Caco-2 (cell line): Measurements from ENCODE around the gene APRT. TPM values are rescaled to one million over a fixed set of nuclear protein-coding genes. Genes with fewer than 3 reads are reported as not detected.

Experiments
- BruUV-seq: library from RNA; stranded (reverse); fragments of 400-500 nt; replicated peaks from 2 replicates; lab custom pipeline; 2021; lab: Mats Ljungman, UMichigan
- CTCF ChIA-PET: fragments of 300-600 bp; sonication (Branson Sonifier 250); formaldehyde crosslinking; loops from one replicate; lab custom pipeline; 2022; ENCODE audit warnings: antibody characterized with exemption; lab: Charles Lee
- POLR2A ChIA-PET: fragments of 300-600 bp; sonication (Branson Sonifier 250); formaldehyde crosslinking; loops from one replicate; lab custom pipeline; 2022; ENCODE audit warnings: antibody characterized with exemption; lab: Charles Lee
- DNase-seq, 2 experiments: peaks; one replicate each; pipeline versions ENCODE4 v3.0.0 to v3.0.0-alpha.2; 2020 to 2022
- H3K27me3 ChIP-seq: replicated peaks from 2 replicates; pipeline ENCODE4 v1.6.0; 2011; ENCODE audit warnings: low read length; ENCODE audit not compliant: control insufficient read depth, insufficient read depth
- H3K36me3 ChIP-seq: 2 replicates; pipeline ENCODE4 v1.5.1; 2011; ENCODE audit warnings: low read length; ENCODE audit not compliant: control insufficient read depth, insufficient read depth
- H3K4me1 ChIP-seq: fragments of 250-450 bp; sonication (Bioruptor Pico); 2 replicates; pipeline ENCODE4 v1.5.1; 2020; ENCODE audit warnings: mild to moderate bottlenecking
- H3K4me3 ChIP-seq: 2 replicates; pipeline ENCODE4 v1.5.1; 2011; ENCODE audit warnings: low read depth, mild to moderate bottlenecking, control low read depth, low read length
- H3K9me3 ChIP-seq: fragments of 250-450 bp; sonication (Bioruptor Pico); 2 replicates; pipeline ENCODE4 v1.5.1; 2020; ENCODE audit warnings: mild to moderate bottlenecking, moderate library complexity
- H3K27ac Mint-ChIP-seq: one replicate; pipeline ENCODE4 v1.8.0; 2022; ENCODE audit warnings: mixed read lengths; ENCODE audit not compliant: unreplicated experiment
- H3K27me3 Mint-ChIP-seq: one replicate; pipeline ENCODE4 v1.8.0; 2022; ENCODE audit warnings: mixed read lengths; ENCODE audit not compliant: insufficient read depth, unreplicated experiment
- H3K36me3 Mint-ChIP-seq: one replicate; pipeline ENCODE4 v1.8.0; 2022; ENCODE audit warnings: mild to moderate bottlenecking, mixed read lengths; ENCODE audit not compliant: insufficient read depth, unreplicated experiment
- H3K4me1 Mint-ChIP-seq: one replicate; pipeline ENCODE4 v1.8.0; 2022; ENCODE audit warnings: low read depth, mixed read lengths; ENCODE audit not compliant: unreplicated experiment
- H3K4me3 Mint-ChIP-seq: one replicate; pipeline ENCODE4 v1.8.0; 2022; ENCODE audit warnings: mild to moderate bottlenecking, moderate library complexity, mixed read lengths; ENCODE audit not compliant: unreplicated experiment
- H3K9me3 Mint-ChIP-seq: one replicate; pipeline ENCODE4 v1.8.0; 2022; ENCODE audit warnings: mixed read lengths; ENCODE audit not compliant: unreplicated experiment
- intact Hi-C: fragments of 100-400 bp; cut with micrococcal nuclease; formaldehyde crosslinking; loops from one replicate; pipeline ENCODE4 v1.10.0; 2022; ENCODE audit not compliant: unreplicated experiment
- total RNA-seq: library from RNA; stranded (reverse); gene quantifications from 2 replicates; pipeline ENCODE4 v1.2.3, GENCODE V29; 2022
- TF ChIP-seq, protein P1 (sequence below), 2 experiments: fragments of 200-600 bp in 1 of 2; IDR thresholded peaks; 1 replicate in 1 of 2; 2 replicates in 1 of 2; pipeline versions ENCODE4 v1.5.1 to v1.8.0; 2011 to 2022; ENCODE audit warnings: antibody characterized with exemption in 1 of 2, control low read depth in 1 of 2, inconsistent platforms in 1 of 2, low read depth in 1 of 2, low read length in 1 of 2, mild to moderate bottlenecking in 1 of 2, moderate library complexity in 1 of 2; ENCODE audit not compliant: insufficient read depth in 1 of 2, severe bottlenecking in 1 of 2, unreplicated experiment in 1 of 2

APRT gene
- total RNA-seq, 1 experiment from 2014 or later, result 251 TPM

GRCh38 chr16:88822281-88823040, 10.7 kb upstream of the APRT start:
- POLR2A ChIA-PET, result no interaction called here

DNA sequence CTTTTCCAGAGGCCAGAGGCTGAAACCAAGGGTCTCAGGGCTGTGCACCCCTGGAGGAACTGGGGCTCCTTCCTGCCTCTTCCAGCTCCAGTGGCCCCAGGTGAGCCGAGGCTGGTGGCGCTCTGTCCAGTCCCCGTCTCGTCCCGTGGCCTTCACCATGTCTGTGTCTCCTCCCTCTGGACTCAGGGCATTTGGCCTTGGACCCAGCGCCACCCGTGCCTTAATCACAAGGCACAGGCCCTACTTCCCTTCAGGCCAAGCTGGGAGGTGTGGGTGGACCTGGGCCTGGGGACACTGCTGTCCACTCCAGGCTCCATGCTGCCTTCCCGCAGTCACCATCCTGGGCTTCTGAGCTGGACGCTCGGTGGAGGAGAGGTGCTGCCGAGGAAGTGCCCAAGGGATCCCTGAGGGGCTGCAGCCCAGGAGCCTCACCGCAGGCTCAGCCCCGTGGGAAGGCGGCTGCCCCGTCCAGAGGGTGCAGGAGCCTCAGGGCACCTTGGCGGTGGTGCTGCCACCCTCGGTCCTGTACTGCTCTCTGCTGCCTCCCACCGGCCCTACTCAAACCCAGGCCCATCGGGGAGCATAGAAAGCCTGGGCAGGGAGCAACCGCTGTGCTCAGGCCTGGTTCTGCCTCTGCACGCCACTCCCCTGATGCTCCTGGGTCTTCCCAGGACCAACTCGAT, 9.6 kb upstream of the APRT start:
- Mint-ChIP-seq H3K27me3 (no peaks in the 10 kb centered on the region), H3K9me3 (no peaks in the 10 kb centered on the region), H3K4me1 (no peaks in the 10 kb centered on the region), H3K27ac (no peak overlapping the region), H3K36me3 (peaks cover 36% of the 10 kb centered on the region), H3K4me3 (no peak overlapping the region)
- ChIA-PET CTCF (interaction anchor here (1.1 kb wide), 1 partner anchor 84 kb away, joined by 4 read pairs; no protein-coding TSS in a partner anchor), POLR2A (no interaction called here)
- TF ChIP-seq, protein P1, sequence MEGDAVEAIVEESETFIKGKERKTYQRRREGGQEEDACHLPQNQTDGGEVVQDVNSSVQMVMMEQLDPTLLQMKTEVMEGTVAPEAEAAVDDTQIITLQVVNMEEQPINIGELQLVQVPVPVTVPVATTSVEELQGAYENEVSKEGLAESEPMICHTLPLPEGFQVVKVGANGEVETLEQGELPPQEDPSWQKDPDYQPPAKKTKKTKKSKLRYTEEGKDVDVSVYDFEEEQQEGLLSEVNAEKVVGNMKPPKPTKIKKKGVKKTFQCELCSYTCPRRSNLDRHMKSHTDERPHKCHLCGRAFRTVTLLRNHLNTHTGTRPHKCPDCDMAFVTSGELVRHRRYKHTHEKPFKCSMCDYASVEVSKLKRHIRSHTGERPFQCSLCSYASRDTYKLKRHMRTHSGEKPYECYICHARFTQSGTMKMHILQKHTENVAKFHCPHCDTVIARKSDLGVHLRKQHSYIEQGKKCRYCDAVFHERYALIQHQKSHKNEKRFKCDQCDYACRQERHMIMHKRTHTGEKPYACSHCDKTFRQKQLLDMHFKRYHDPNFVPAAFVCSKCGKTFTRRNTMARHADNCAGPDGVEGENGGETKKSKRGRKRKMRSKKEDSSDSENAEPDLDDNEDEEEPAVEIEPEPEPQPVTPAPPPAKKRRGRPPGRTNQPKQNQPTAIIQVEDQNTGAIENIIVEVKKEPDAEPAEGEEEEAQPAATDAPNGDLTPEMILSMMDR (IDR thresholded peaks at IDR 0.05; ENCODE audit: insufficient read depth in 1 of 2, low read depth in 1 of 2, low read length in 1 of 2, severe bottlenecking in 1 of 2, unreplicated experiment in 1 of 2), result no peak
- Histone ChIP-seq H3K27me3 (no peaks in the 10 kb centered on the region), H3K36me3 (no peaks in the 10 kb centered on the region; the same call in 1 of the 2 replicates), H3K4me1 (no peaks in the 10 kb centered on the region), H3K9me3 (no peaks in the 10 kb centered on the region), H3K4me3 (no peak overlapping the region)
- intact Hi-C loops, result no loop called here
- BruUV-seq, result no TSS peak
- no peak for DNase-seq

More at GRCh38 chr16:88822281-88823040, 10.7 kb upstream of the APRT start:
- no peak for DNase-seq
- no TSS peak for BruUV-seq
- no peak overlapping the region for H3K4me3 ChIP-seq
- H3K4me1 ChIP-seq, result no peaks in the 10 kb centered on the region
- H3K27me3 Mint-ChIP-seq, result no peaks in the 10 kb centered on the region
- TF ChIP-seq, protein P1 (IDR thresholded peaks at IDR 0.05; ENCODE audit: insufficient read depth in 1 of 2, low read depth in 1 of 2, low read length in 1 of 2, severe bottlenecking in 1 of 2, unreplicated experiment in 1 of 2), result no peak
- no peak overlapping the region for H3K4me3 Mint-ChIP-seq
- CTCF ChIA-PET, result interaction anchor here (1.1 kb wide), 1 partner anchor 85 kb away, joined by 4 read pairs; no protein-coding TSS in a partner anchor
- peaks cover 24% of the 10 kb centered on the region for H3K36me3 Mint-ChIP-seq
- H3K4me1 Mint-ChIP-seq, result no peaks in the 10 kb centered on the region
- H3K27ac Mint-ChIP-seq, result no peak overlapping the region
- no peaks in the 10 kb centered on the region for H3K27me3 ChIP-seq
- H3K9me3 Mint-ChIP-seq, result no peaks in the 10 kb centered on the region
- H3K9me3 ChIP-seq, result no peaks in the 10 kb centered on the region
- intact Hi-C loops, result no loop called here
- H3K36me3 ChIP-seq, result no peaks in the 10 kb centered on the region; the same call in 1 of the 2 replicates

DNA sequence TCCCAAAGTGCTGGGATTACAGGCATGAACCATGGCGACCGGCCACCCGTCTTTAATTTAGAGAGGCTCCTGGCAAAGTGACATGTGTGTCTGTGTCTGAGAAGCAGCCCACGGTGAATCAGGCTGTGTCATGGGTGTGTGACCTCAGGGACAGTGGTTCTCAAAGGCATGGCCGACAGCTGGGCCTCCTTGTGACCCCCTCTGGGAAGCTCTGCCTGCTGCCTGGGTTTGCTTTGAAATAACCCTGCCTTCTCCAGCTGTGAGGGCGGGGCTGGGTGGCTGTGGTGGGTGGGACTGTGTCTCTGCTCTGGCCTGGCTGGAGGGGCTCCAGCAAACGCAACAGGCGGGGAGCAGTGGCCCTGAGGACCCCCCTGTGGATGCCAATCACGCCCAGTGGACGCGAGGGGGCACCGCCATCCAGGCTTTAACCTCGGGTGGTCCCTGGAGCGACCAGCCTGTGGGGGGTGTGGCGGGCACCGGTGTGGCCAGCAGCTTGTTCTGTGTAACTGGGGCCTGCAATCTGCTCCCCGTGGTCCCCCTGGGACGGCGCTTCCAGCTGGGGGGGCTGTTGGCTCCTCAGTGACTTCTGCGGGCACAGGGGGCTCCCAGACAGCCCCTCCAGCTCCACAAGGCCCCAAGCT, 8.8 kb upstream of the APRT start:
- Histone ChIP-seq H3K9me3 (no peaks in the 10 kb centered on the region), H3K4me3 (no peak overlapping the region), H3K36me3 (no peaks in the 10 kb centered on the region; the same call in 1 of the 2 replicates), H3K27me3 (no peaks in the 10 kb centered on the region), H3K4me1 (no peaks in the 10 kb centered on the region)
- H3K36me3 Mint-ChIP-seq, result peaks cover 38% of the 10 kb centered on the region
- no peak overlapping the region for H3K4me3 Mint-ChIP-seq
- no peaks in the 10 kb centered on the region for H3K27me3 Mint-ChIP-seq
- no peak for DNase-seq
- TF ChIP-seq, protein P1 (IDR thresholded peaks at IDR 0.05; ENCODE audit: insufficient read depth in 1 of 2, low read depth in 1 of 2, low read length in 1 of 2, severe bottlenecking in 1 of 2, unreplicated experiment in 1 of 2), result no peak
- H3K9me3 Mint-ChIP-seq, result no peaks in the 10 kb centered on the region
- H3K4me1 Mint-ChIP-seq, result no peaks in the 10 kb centered on the region
- intact Hi-C loops, result no loop called here
- BruUV-seq, result no TSS peak
- no peak overlapping the region for H3K27ac Mint-ChIP-seq
- POLR2A ChIA-PET, result no interaction called here
- CTCF ChIA-PET, result interaction anchor here (0.7 kb wide), 1 partner anchor 44 kb away, joined by 3 read pairs; no protein-coding TSS in a partner anchor
